ENCODE data around the gene PSAT1. TPM values are rescaled to one million over a fixed set of nuclear protein-coding genes. Genes with fewer than 3 reads are reported as not detected.

Gene PSAT1
- total RNA-seq, 2 experiments from 2014 or later: 125 to 268 TPM

DNA sequence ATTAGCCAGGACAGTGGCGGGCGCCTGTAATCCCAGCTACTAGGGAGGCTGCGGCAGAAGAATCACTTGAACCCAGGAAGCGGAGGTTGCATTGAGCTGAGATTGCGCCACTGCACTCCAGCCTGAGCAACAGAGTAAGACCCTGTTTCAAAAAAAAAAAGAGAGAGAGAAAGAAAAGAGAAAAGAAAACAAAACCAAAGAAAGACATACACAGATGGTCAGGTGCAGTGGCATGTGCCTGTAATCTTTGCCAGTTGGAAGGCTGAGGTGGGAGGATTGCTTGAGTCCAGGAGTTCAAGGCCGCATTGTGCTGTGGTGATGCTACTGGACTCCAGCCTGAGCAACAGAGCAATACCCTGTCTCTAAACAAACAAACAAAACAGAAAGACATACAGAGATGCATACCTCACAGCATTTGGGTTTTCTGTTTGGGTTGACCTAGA lies 10.0 kb upstream of the PSAT1 start:
- POLR2A ChIA-PET: interaction anchor here (0.9 to 1.5 kb wide), 2 partner anchors 7 to 10 kb away, joined by 4 to 5 read pairs; partner anchors contain the start of gene PSAT1
- no peak for TF ChIP-seq EZH2phosphoT487 (IDR thresholded peaks at IDR 0.05; ENCODE audit: borderline replicate concordance, low read depth, low read length)
- TF ChIP-seq, protein P1, sequence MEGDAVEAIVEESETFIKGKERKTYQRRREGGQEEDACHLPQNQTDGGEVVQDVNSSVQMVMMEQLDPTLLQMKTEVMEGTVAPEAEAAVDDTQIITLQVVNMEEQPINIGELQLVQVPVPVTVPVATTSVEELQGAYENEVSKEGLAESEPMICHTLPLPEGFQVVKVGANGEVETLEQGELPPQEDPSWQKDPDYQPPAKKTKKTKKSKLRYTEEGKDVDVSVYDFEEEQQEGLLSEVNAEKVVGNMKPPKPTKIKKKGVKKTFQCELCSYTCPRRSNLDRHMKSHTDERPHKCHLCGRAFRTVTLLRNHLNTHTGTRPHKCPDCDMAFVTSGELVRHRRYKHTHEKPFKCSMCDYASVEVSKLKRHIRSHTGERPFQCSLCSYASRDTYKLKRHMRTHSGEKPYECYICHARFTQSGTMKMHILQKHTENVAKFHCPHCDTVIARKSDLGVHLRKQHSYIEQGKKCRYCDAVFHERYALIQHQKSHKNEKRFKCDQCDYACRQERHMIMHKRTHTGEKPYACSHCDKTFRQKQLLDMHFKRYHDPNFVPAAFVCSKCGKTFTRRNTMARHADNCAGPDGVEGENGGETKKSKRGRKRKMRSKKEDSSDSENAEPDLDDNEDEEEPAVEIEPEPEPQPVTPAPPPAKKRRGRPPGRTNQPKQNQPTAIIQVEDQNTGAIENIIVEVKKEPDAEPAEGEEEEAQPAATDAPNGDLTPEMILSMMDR (conservative IDR thresholded peaks at IDR 0.05; ENCODE audit: low read length): no peak
- no TSS peak for BruUV-seq (replicated peaks)

DNA sequence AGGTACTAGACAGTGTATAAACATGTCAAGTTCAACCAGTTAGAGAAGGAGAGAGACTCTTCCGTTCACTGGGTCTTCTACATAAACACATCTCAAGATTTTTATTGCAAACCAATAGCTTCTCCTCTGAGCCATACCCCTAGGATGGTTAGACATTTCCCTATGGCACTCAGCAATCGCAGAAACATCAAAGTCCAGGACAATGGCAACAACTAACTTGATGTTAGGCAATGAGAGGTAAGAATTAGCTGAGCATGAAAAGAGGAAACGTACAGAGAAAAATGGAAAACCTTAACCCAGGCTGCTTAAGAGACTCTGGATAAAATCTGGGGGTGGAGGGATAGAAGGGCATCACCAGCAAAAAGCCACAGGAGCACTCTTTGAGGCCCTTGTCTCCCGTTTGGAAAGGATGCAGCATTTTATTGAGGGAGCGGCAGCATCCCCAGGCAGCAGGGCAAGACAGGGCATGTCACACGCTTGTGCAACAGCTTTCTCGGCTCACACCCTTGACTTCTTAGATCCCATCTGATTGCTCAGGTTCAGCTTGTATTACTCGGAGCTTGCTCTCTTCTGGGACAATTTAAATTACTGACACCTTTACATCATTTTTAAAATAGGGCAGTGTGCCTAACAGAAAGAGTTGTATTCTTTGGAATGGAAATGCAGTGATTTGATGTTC lies 8.6 kb upstream of the PSAT1 start:
- Histone ChIP-seq H3K4me3 (ENCODE audit: low read depth, low read length, poor library complexity, severe bottlenecking) (no peak overlapping the region), H3K27ac (ENCODE audit: low read depth, low read length, poor library complexity, severe bottlenecking) (no peak overlapping the region), H3K9me2 (ENCODE audit: insufficient read depth, low read length) (no peaks in the 10 kb centered on the region), H3K9me3 (ENCODE audit: low read length) (no peaks in the 10 kb centered on the region), H3K36me3 (ENCODE audit: insufficient read depth, low read length) (no peaks in the 10 kb centered on the region), H3K4me2 (ENCODE audit: low read length) (no peak overlapping the region), H2AFZ (ENCODE audit: low read length) (no peak overlapping the region), H4K20me1 (ENCODE audit: insufficient read depth, low read length) (no peaks in the 10 kb centered on the region), H3K4me1 (ENCODE audit: insufficient read depth, low read length, poor library complexity, severe bottlenecking) (peaks cover 4% of the 10 kb centered on the region), H3K79me2 (ENCODE audit: insufficient read depth, low read depth, low read length) (no peaks in the 10 kb centered on the region)
- BruUV-seq (replicated peaks): no TSS peak
- TF ChIP-seq, protein P1 (conservative IDR thresholded peaks at IDR 0.05; ENCODE audit: low read length): no peak
- TF ChIP-seq EZH2phosphoT487 (IDR thresholded peaks at IDR 0.05; ENCODE audit: borderline replicate concordance, low read depth, low read length): no peak
- POLR2A ChIA-PET: interaction anchor here (1.5 kb wide), 1 partner anchor 9 kb away, joined by 5 read pairs; the partner anchor contains the start of gene PSAT1
- CTCF ChIA-PET (ENCODE audit: unreplicated experiment): no interaction called here
- DNase-seq (ENCODE audit: low spot score): no peak
- intact Hi-C loops (cut with micrococcal nuclease; ENCODE audit: unreplicated experiment): no loop called here

More for the DNA sequence above, 10.0 kb upstream of the PSAT1 start:
- no peaks in the 10 kb centered on the region for H3K79me2 ChIP-seq (ENCODE audit: insufficient read depth, low read depth, low read length)
- no peaks in the 10 kb centered on the region for H4K20me1 ChIP-seq (ENCODE audit: insufficient read depth, low read length)
- CTCF ChIA-PET (ENCODE audit: unreplicated experiment): no interaction called here
- DNase-seq (ENCODE audit: low spot score): no peak
- no peaks in the 10 kb centered on the region for H3K4me1 ChIP-seq (ENCODE audit: insufficient read depth, low read length, poor library complexity, severe bottlenecking)
- intact Hi-C loops (cut with micrococcal nuclease; ENCODE audit: unreplicated experiment): no loop called here
- H3K27ac ChIP-seq (ENCODE audit: low read depth, low read length, poor library complexity, severe bottlenecking): no peak overlapping the region
- H3K36me3 ChIP-seq (ENCODE audit: insufficient read depth, low read length): no peaks in the 10 kb centered on the region
- no peak overlapping the region for H3K4me3 ChIP-seq (ENCODE audit: low read depth, low read length, poor library complexity, severe bottlenecking)
- no peaks in the 10 kb centered on the region for H3K9me3 ChIP-seq (ENCODE audit: low read length)
- H3K4me2 ChIP-seq (ENCODE audit: low read length): no peak overlapping the region
- H3K9me2 ChIP-seq (ENCODE audit: insufficient read depth, low read length): no peaks in the 10 kb centered on the region
- no peak overlapping the region for H2AFZ ChIP-seq (ENCODE audit: low read length)

DNA sequence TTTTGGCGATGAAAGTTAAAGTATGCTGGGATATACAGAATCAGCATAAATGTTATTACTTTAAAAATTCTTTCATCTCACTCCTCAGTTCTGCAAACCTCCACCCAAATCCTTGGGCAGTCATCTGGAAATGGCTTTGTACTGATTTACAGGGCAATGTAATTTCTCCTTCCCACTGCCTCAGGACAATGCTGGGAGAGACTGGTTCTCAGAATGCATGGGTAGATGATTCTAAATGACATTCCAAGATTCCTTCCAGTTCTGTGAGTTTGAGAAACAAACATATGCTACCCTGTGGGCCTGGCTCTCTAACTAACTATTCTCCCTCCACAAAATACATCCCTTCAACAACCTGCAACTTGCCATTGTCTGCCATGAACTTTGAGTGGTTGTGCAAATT lies 7.5 kb upstream of the PSAT1 start:
- CTCF ChIA-PET (ENCODE audit: unreplicated experiment): no interaction called here
- H2AFZ ChIP-seq (ENCODE audit: low read length): no peak overlapping the region
- H3K9me3 ChIP-seq (ENCODE audit: low read length): no peaks in the 10 kb centered on the region
- no peaks in the 10 kb centered on the region for H3K79me2 ChIP-seq (ENCODE audit: insufficient read depth, low read depth, low read length)
- intact Hi-C loops (cut with micrococcal nuclease; ENCODE audit: unreplicated experiment): no loop called here
- BruUV-seq (replicated peaks): no TSS peak
- H4K20me1 ChIP-seq (ENCODE audit: insufficient read depth, low read length): no peaks in the 10 kb centered on the region
- H3K4me3 ChIP-seq (ENCODE audit: low read depth, low read length, poor library complexity, severe bottlenecking): no peak overlapping the region
- H3K27ac ChIP-seq (ENCODE audit: low read depth, low read length, poor library complexity, severe bottlenecking): no peak overlapping the region
- H3K36me3 ChIP-seq (ENCODE audit: insufficient read depth, low read length): no peaks in the 10 kb centered on the region
- POLR2A ChIA-PET: no interaction called here
- no peak overlapping the region for H3K4me2 ChIP-seq (ENCODE audit: low read length)
- DNase-seq (ENCODE audit: low spot score): no peak
- TF ChIP-seq EZH2phosphoT487 (IDR thresholded peaks at IDR 0.05; ENCODE audit: borderline replicate concordance, low read depth, low read length): no peak
- TF ChIP-seq, protein P1 (conservative IDR thresholded peaks at IDR 0.05; ENCODE audit: low read length): no peak
- H3K4me1 ChIP-seq (ENCODE audit: insufficient read depth, low read length, poor library complexity, severe bottlenecking): peaks cover 4% of the 10 kb centered on the region
- no peaks in the 10 kb centered on the region for H3K9me2 ChIP-seq (ENCODE audit: insufficient read depth, low read length)
